ENCODE measurements around the gene GADD45G. TPM values are rescaled to one million over a fixed set of nuclear protein-coding genes. Genes with fewer than 3 reads are reported as not detected.

GADD45G gene
- 17.5 TPM for total RNA-seq

- DNase-seq (ENCODE audit: low spot score): peak; percentile 93
- ATAC-seq: peak; percentile 56
Measured at GRCh38 chr9:89604729-89605464, at the start of gene GADD45G. GADD45G (plus strand) TSS chr9:89605012; CDS start chr9:89605122, 110 bp downstream.

- DNase-seq (ENCODE audit: low spot score): peak; percentile 43
- ATAC-seq: no peak
Measured at GRCh38 chr9:89555036-89555415, 49.8 kb upstream of the GADD45G start.

DNA sequence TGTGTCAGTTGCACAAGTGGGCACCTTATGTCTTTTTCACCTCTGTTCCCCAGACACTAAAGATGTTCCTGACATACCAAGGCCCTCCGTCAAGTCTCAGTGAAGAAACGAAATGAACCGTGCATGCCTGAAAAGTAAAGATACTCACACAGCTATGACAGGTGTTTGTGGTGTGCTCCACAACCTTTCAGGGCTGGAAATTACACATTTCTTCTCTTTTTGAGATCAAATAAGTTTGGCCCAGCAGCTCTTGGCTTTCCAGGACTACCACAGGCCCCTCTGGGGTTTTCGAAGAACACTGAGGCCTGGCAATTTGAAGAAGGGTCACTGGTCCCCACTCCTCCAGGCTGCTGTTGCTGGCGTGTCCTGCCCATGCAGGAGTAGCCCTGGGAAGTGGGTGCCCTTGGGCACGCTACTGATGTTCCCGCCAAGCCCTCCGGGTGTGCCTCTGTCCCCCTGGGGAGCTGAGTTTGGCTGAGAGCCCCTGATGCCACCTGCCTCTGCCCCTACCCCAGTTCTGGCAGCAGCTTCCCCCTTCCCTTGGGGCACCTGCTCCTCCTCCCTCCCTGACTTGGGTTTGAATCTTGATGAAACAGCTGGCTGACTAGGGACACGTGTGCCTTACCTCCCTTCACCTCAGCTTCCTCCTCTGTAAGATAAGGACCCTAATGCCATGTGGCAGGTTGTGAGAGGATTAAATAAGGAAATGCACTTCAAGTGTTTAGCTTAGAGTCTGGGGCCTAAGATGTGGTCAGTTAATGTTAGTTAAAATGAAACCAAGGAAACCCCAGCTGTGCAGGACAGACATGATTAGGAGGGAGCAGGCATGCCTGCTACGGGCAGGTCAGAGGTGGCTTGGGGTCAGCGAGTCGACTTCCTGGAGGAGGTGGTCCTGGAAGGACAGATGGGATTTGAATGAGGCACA is 49.1 kb upstream of the GADD45G start:
- no peak for DNase-seq (ENCODE audit: low spot score)
- no peak for ATAC-seq

GRCh38 chr9:89558196-89558899 is 46.5 kb upstream of the GADD45G start:
- ATAC-seq (no peak), DNase-seq (ENCODE audit: low spot score) (no peak)

GRCh38 chr9:89558948-89559347 is 45.9 kb upstream of the GADD45G start:
- DNase-seq (ENCODE audit: low spot score) (no peak), ATAC-seq (no peak)

- ATAC-seq (peak; percentile 78), DNase-seq (ENCODE audit: low spot score) (no peak)
Measured at GRCh38 chr9:89562186-89562814, 42.5 kb upstream of the GADD45G start.

GRCh38 chr9:89563571-89564345 is 41.1 kb upstream of the GADD45G start:
- DNase-seq (ENCODE audit: low spot score) (no peak), ATAC-seq (no peak)

- ATAC-seq (no peak), DNase-seq (ENCODE audit: low spot score) (no peak)
Measured at GRCh38 chr9:89564346-89564878, 40.4 kb upstream of the GADD45G start.

- no peak for ATAC-seq
Measured at GRCh38 chr9:89567649-89568048, 37.2 kb upstream of the GADD45G start.

GRCh38 chr9:89574309-89574708 is 30.5 kb upstream of the GADD45G start:
- no peak for DNase-seq (ENCODE audit: low spot score)
- ATAC-seq: no peak

More at GRCh38 chr9:89567649-89568048, 37.2 kb upstream of the GADD45G start:
- no peak for DNase-seq (ENCODE audit: low spot score)

- DNase-seq (ENCODE audit: low spot score): no peak
- peak; percentile 46 for ATAC-seq
Measured at GRCh38 chr9:89576404-89576839, 28.4 kb upstream of the GADD45G start.

GRCh38 chr9:89577363-89577762 is 27.4 kb upstream of the GADD45G start:
- ATAC-seq (no peak), DNase-seq (ENCODE audit: low spot score) (no peak)

DNA sequence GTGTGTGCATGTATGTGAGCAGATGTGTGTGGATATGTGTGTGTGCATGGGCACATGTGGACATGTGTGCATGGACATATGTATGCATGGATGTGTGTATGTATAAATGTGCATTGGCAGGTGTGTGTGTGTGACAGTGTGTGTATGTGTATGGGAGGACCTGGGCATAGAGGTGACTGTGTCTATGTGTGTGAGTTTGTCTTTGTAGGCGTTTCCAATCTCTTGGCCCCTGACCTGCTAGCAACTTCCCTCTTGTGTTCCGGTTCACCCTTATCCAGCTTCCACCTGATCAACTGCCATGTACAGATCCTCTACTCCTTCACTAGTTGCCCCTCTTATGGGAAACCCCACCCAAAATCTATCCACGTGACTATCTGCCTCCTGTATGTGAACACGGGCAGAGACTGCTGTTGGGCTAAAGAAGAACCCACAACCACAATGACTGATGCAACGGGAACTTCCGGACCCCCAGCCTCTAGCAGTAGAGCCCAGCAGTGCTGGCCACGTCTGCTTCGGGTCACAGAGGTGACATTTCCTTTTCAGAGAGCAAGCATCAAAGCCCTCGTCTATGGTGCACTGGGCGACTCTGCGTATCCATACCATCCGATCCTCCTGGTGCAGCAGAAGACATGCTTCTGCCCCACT is 24.9 kb upstream of the GADD45G start:
- no peak for ATAC-seq
- DNase-seq (ENCODE audit: low spot score): no peak

DNA sequence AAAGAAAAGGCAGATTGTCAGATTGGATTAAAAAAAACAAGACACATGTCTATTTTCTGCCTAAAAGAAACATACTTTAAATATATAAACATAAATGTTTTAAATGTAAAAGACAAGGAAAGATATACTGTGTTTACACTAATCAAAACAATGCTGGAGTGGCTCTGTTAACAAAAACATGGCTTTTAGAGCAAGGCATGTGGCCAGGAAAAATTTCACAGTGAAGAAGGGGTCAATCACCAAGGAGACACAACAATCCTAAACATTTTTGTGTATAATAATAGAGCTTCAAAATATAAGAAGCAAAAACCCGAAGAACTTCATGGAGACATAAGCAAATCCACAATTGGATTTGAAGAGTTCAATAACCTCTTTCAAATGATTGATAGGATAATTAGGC is 18.5 kb upstream of the GADD45G start:
- ATAC-seq: no peak
- DNase-seq (ENCODE audit: low spot score): no peak

DNA sequence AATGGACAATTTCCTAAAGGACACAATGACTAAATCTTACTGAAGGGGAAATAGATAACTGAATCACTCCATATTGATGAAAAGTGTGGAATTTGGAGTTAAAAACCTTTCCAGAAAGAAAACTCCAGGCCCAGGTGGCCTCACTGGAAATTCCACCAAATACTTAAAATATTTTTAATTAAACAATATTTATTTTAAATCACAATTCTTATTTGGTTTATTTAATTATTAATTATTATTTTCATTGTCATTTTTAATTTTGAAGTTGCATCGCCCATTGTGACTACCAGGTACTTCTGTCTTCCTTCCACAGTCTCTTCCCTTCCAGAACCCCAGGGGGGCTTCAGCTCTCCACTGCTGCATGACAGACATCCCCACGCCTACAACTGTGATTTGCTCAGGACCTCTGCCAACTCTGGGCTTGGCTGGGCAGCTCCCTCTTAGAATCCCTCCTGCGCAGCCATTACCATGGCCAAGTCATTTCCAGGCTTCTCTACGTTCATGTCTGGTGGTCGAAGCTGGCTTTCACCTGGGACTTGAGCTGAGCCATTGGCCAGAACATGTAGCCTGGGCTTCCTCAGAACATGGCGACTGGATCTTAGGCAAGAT is 16.4 kb upstream of the GADD45G start:
- no peak for ATAC-seq
- no peak for DNase-seq (ENCODE audit: low spot score)

GRCh38 chr9:89590415-89590814 is 14.4 kb upstream of the GADD45G start:
- ATAC-seq (no peak), DNase-seq (ENCODE audit: low spot score) (no peak)

DNA sequence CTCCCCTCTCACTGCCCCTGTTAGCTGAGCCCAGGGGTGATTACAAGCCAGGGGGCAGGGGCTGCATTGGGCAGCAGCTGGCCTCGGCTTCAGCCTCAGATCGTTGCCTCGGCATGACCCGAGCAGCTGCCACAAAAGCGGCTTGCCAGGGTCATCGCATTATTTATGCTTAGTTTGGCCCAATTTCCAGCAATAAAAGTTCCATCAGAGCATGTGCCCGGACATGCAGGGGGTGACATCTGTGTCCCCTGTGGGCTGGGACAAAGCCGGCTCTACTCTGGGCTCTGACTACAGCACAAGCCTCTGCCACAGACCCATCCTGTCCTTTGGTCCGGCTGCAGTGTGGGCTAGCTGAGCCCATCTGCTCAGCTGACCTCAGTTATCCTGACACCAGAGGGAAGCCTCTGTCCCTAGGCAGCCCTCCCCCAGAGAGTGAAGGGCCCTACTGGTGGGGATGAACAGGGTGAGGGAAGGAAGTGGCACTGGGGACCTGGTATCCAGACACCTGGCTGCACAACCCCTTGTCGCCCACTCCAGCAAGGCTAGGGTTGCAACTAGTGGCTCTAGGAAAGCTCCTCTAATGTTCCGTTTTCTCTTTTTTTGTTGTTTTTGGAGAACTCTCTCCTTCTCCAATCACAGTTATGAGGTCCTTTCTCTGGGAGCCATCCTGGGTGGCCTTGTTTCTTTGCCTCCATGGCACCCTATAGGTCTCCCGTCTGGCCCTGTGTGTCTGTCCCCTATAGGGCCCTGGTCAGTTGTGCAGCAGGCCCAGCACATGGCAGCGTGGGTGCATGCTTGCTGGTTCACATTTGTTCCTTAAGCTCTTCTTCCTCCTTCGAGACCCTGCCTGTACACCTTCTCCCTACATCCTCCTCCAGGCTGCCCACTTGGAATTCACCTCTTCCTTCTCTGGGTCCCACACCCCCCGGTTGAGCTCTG is 13.3 kb upstream of the GADD45G start:
- no peak for DNase-seq (ENCODE audit: low spot score)
- ATAC-seq: no peak
